A549 (cell line): ENCODE data around the gene DIAPH2.

Source experiments
- CHD2 ChIP-seq: fragments of 150-350 bp; IDR thresholded peaks from 2 replicates; pipeline ENCODE4 v1.6.1; 2014; ENCODE audit warnings: low read length; ENCODE audit not compliant: partially characterized antibody
- CTCF ChIP-seq: fragments of >200 bp; sonication (Bioruptor Twin); formaldehyde crosslinking; IDR thresholded peaks from 3 replicates; pipeline ENCODE4 v1.5.1; 2016
- EP300 ChIP-seq, 2 experiments: fragments of >200 bp; sonication (Bioruptor Twin); formaldehyde crosslinking; IDR thresholded peaks; 2 replicates in 1 of 2; 3 replicates in 1 of 2; pipeline ENCODE4 v1.6.1; 2016 to 2017
- GATA3 ChIP-seq: IDR thresholded peaks from 2 replicates; pipeline ENCODE4 v1.6.1; 2012; ENCODE audit warnings: borderline replicate concordance
- MAZ ChIP-seq: fragments of 150-350 bp; IDR thresholded peaks from 2 replicates; pipeline ENCODE4 v1.6.1; 2014; ENCODE audit warnings: antibody characterized with exemption, low read depth, low read length, borderline replicate concordance
- PBX3 ChIP-seq: IDR thresholded peaks from 2 replicates; pipeline ENCODE4 v1.6.1; 2012
- POLR2A ChIP-seq: IDR thresholded peaks from 2 replicates; pipeline ENCODE4 v1.6.1; 2012; ENCODE audit warnings: mild to moderate bottlenecking, low read length
- RAD21 ChIP-seq, 2 experiments: fragments of >200 bp in 1 of 2; sonication (Bioruptor Twin) in 1 of 2; formaldehyde crosslinking in 1 of 2; IDR thresholded peaks in 1 of 2; conservative IDR thresholded peaks in 1 of 2; 2 replicates in 1 of 2; 3 replicates in 1 of 2; pipeline ENCODE4 v1.6.1; 2012 to 2018; ENCODE audit warnings: inconsistent platforms in 1 of 2
- RFX5 ChIP-seq: fragments of 450-650 bp; IDR thresholded peaks from 2 replicates; pipeline ENCODE4 v1.7.1; 2014; ENCODE audit warnings: antibody characterized with exemption, mild to moderate bottlenecking, moderate library complexity
- USF2 ChIP-seq: fragments of 450-650 bp; IDR thresholded peaks from 2 replicates; pipeline ENCODE4 v1.6.1; 2014; ENCODE audit warnings: antibody characterized with exemption

- TF ChIP-seq RFX5, result no peak
- TF ChIP-seq GATA3, result no peak
- no peak for TF ChIP-seq CTCF
- no peak for TF ChIP-seq POLR2A
- TF ChIP-seq USF2, result no peak
- TF ChIP-seq CHD2, result no peak
- TF ChIP-seq EP300 (IDR thresholded peaks at IDR 0.05), result no peak
- no peak for TF ChIP-seq MAZ
- TF ChIP-seq RAD21 (conservative IDR thresholded peaks at IDR 0.05 in 1 of 2, IDR thresholded peaks at IDR 0.05 in 1 of 2), result no peak
- TF ChIP-seq PBX3, result no peak
These were observed 712.7 kb downstream of the DIAPH2 start for GRCh38 chrX:97397371-97397770.
